ENCODE measurements around the gene EID2B. TPM values are rescaled to one million over a fixed set of nuclear protein-coding genes. Genes with fewer than 3 reads are reported as not detected.

Gene EID2B
- polyA plus RNA-seq, 1 of the 3 experiments (the other 2 are of a cell fraction) = 6.5 TPM

GRCh38 chr19:39531834-39532232 is 819 bp downstream of the EID2B start:
- no peak for DNase-seq
- no peaks in the 10 kb centered on the region for H4K20me1 ChIP-seq (ENCODE audit: insufficient read depth)
- CTCF ChIA-PET = interaction anchor here (0.7 to 6.5 kb wide), 32 partner anchors 8 to 135 kb away, joined by 3 to 96 read pairs (median 9); partner anchors contain the start of genes DLL3, EID2, PLEKHG2 and RPS16
- peaks cover 0 to 6% of the 10 kb centered on the region in 2 experiments for H3K36me3 ChIP-seq (replicated peaks in 1 of 2; ENCODE audit: control insufficient read depth in 1 of 2, insufficient read depth in 2 of 2, low read length in 1 of 2)
- no peaks in the 10 kb centered on the region for H3K9me2 ChIP-seq
- 7% methylated on average over 14 of the region's 14 CpGs for WGBS (ENCODE audit: low lambda C conversion rate)
- H3K27me3 ChIP-seq (ENCODE audit: insufficient read depth) = no peaks in the 10 kb centered on the region
- H3K4me3 ChIP-seq (ENCODE audit: low read depth in 2 of 2, low read length in 1 of 2) = peak overlapping the region; percentile 76 to 83
- peaks cover 4% of the 10 kb centered on the region for H3F3A ChIP-seq (replicated peaks; ENCODE audit: insufficient read depth)
- H2AFZ ChIP-seq (ENCODE audit: low read depth) = peak overlapping the region; percentile 68; the same call in 1 of the 2 replicates
- peak overlapping the region; percentile 81 for H3K4me2 ChIP-seq
- POLR2A ChIA-PET = interaction anchor here (0.8 to 1.2 kb wide), 3 partner anchors 34 to 96 kb away, joined by 3 to 5 read pairs (median 4); partner anchors contain the start of gene RPS16
- H3K27ac ChIP-seq (ENCODE audit: low read depth in 2 of 2, low read length in 1 of 2) = peak overlapping the region in 1 of 2 experiments; percentile 54; a peak in 3 of 4 replicates
- H3K4me1 ChIP-seq (ENCODE audit: control insufficient read depth in 1 of 2, insufficient read depth in 2 of 2, low read depth in 1 of 2, low read length in 1 of 2) = no peaks in the 10 kb centered on the region; a peak in 2 of 4 replicates
- peaks cover 42% of the 10 kb centered on the region for H3K79me2 ChIP-seq (ENCODE audit: insufficient read depth)
- TF ChIP-seq MEF2A (IDR thresholded peaks at IDR 0.05; ENCODE audit: borderline replicate concordance, low read depth) (no peak), JUND (IDR thresholded peaks at IDR 0.05) (no peak), TCF12 (IDR thresholded peaks at IDR 0.05) (no peak), CTCF (IDR thresholded peaks at IDR 0.05) (no peak), FOXM1 (IDR thresholded peaks at IDR 0.05; ENCODE audit: low read depth) (no peak), TEAD4 (IDR thresholded peaks at IDR 0.05; ENCODE audit: borderline replicate concordance, insufficient read depth) (no peak), EP300 (IDR thresholded peaks at IDR 0.05; ENCODE audit: borderline replicate concordance in 1 of 2, low read depth in 1 of 2, low read length in 1 of 2) (no peak), SIN3A (IDR thresholded peaks at IDR 0.05; ENCODE audit: borderline replicate concordance, low read depth, low read length) (no peak), POLR2AphosphoS5 (IDR thresholded peaks at IDR 0.05; ENCODE audit: low read depth, low read length) (no peak), ELF1 (IDR thresholded peaks at IDR 0.05) (no peak), RAD21 (IDR thresholded peaks at IDR 0.05; ENCODE audit: low read length) (no peak), RCOR1 (IDR thresholded peaks at IDR 0.05; ENCODE audit: low read length) (no peak), GABPA (IDR thresholded peaks at IDR 0.05; ENCODE audit: low read depth) (no peak)
- H3K9me3 ChIP-seq = no peaks in the 10 kb centered on the region
- H3K9ac ChIP-seq = peak overlapping the region; percentile 84

GRCh38 chr19:39525205-39525604 is 7.4 kb downstream of the EID2B start:
- 90% methylated on average over 3 of the region's 3 CpGs for WGBS (ENCODE audit: low lambda C conversion rate)
- no peak for DNase-seq
- H3K79me2 ChIP-seq (ENCODE audit: insufficient read depth) = peaks cover 23% of the 10 kb centered on the region
- no peaks in the 10 kb centered on the region for H3K9me2 ChIP-seq
- no peaks in the 10 kb centered on the region for H4K20me1 ChIP-seq (ENCODE audit: insufficient read depth)
- POLR2A ChIA-PET = no interaction called here
- H3K27ac ChIP-seq (ENCODE audit: low read depth in 2 of 2, low read length in 1 of 2) = no peak overlapping the region
- H3K9me3 ChIP-seq = no peaks in the 10 kb centered on the region
- CTCF ChIA-PET = interaction anchor here (1.5 to 2.2 kb wide), 3 partner anchors 8 to 51 kb away, joined by 5 to 7 read pairs (median 6); partner anchors contain the start of gene EID2B
- peaks cover 5% of the 10 kb centered on the region for H3F3A ChIP-seq (replicated peaks; ENCODE audit: insufficient read depth)
- no peaks in the 10 kb centered on the region for H3K27me3 ChIP-seq (ENCODE audit: insufficient read depth)
- TF ChIP-seq ELF1 (IDR thresholded peaks at IDR 0.05) = no peak
- no peak for TF ChIP-seq POLR2AphosphoS5 (IDR thresholded peaks at IDR 0.05; ENCODE audit: low read depth, low read length)
- no peak for TF ChIP-seq GATA2 (CRISPR knock-in tag; IDR thresholded peaks at IDR 0.05)
- TF ChIP-seq TAF1 (IDR thresholded peaks at IDR 0.05; ENCODE audit: borderline replicate concordance, low read depth, low read length) = no peak
- TF ChIP-seq RFX5 (IDR thresholded peaks at IDR 0.05; ENCODE audit: low read length) = no peak
- TF ChIP-seq ZBTB33 (IDR thresholded peaks at IDR 0.05; ENCODE audit: borderline replicate concordance, low read depth) = no peak
- TF ChIP-seq FOXM1 (IDR thresholded peaks at IDR 0.05; ENCODE audit: low read depth) = no peak
- TF ChIP-seq CTCF (IDR thresholded peaks at IDR 0.05) = no peak
- no peak for TF ChIP-seq CHD2 (IDR thresholded peaks at IDR 0.05; ENCODE audit: low read length, partially characterized antibody)
- TF ChIP-seq JUND (IDR thresholded peaks at IDR 0.05) = no peak
- TF ChIP-seq SIN3A (IDR thresholded peaks at IDR 0.05; ENCODE audit: borderline replicate concordance, low read depth, low read length) = no peak
- no peak for TF ChIP-seq GABPA (IDR thresholded peaks at IDR 0.05; ENCODE audit: low read depth)
- H3K9ac ChIP-seq = no peak overlapping the region
- no peak overlapping the region for H3K4me2 ChIP-seq
- H3K36me3 ChIP-seq (replicated peaks in 1 of 2; ENCODE audit: control insufficient read depth in 1 of 2, insufficient read depth in 2 of 2, low read length in 1 of 2) = peaks cover 0 to 6% of the 10 kb centered on the region in 2 experiments
- H3K4me3 ChIP-seq (ENCODE audit: low read depth in 2 of 2, low read length in 1 of 2) = no peak overlapping the region
- no peaks in the 10 kb centered on the region for H3K4me1 ChIP-seq (ENCODE audit: control insufficient read depth in 1 of 2, insufficient read depth in 2 of 2, low read depth in 1 of 2, low read length in 1 of 2)
- no peak overlapping the region for H2AFZ ChIP-seq (ENCODE audit: low read depth)
